Kidney epithelial cell (primary cell): ENCODE data around the gene IZUMO4. TPM values are rescaled to one million over a fixed set of nuclear protein-coding genes. Genes with fewer than 3 reads are reported as not detected.

ENCODE experiments used
- DNase-seq: peaks from one replicate; pipeline ENCODE4 v3.0.0-alpha.2; 2010; ENCODE audit warnings: low read depth
- H3K27me3 ChIP-seq: 2 replicates; pipeline ENCODE4 v1.6.0; 2011; ENCODE audit warnings: low read length; ENCODE audit not compliant: control insufficient read depth, insufficient read depth
- H3K36me3 ChIP-seq: 2 replicates; pipeline ENCODE4 v1.5.1; 2011; ENCODE audit warnings: low read length; ENCODE audit not compliant: control insufficient read depth, insufficient read depth
- H3K4me3 ChIP-seq: 2 replicates; pipeline ENCODE4 v1.5.1; 2011; ENCODE audit warnings: low read depth, mild to moderate bottlenecking, control low read depth, low read length
- total RNA-seq: library from RNA; depleted of rRNA; stranded (reverse); fragments of >200 nt; gene quantifications from 2 replicates; pipeline ENCODE4 v1.2.3, GENCODE V29; 2015
- TF ChIP-seq, protein P1 (sequence below): IDR thresholded peaks from 2 replicates; pipeline ENCODE4 v1.5.1; 2011; ENCODE audit warnings: mild to moderate bottlenecking, moderate library complexity, low read length, control low read depth, inconsistent platforms; ENCODE audit not compliant: insufficient read depth, poor library complexity, severe bottlenecking

Gene IZUMO4
- total RNA-seq, 1 donor from 2014 or later: 3.8 TPM

DNA sequence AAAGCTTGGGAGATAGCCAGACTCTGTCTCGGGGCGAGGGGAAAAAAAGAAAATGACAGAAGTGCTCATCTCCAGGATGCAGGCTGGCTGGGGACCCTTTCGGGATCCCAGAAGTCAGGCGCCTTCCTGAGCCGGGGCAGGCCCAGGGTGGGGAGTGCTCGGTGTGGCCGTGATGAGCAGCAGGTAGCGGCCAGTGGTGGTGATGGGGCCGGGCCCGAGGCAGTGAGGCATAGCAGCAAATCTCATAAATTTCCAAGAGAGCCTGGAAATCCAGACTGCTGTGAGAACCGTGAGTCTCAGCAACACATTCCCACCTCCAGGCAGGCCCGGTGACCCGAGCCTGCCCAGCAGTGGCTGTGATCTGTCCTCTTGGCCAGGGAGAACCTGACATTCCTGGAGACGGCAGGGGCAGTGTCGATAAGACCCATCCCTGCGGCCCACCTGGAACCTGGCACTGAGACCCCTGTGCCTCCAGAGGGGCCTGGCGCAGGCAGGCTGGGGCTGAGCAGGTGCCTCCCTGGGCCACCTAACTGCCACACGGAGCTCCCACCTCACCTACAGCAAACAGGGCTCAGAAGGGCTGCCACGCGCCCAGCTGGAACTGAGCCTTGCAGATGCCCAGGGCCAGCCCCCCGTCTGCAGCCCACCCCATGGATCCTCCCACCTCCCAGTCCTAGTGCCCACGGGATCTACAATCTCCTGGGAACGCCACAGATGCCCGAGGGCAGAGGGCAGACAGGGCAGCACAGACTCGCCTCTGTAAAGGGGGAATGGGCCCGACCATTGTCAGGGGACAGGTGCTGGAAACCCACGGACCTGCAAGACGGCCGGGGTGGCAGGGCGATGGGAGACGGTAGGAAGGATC is 23.4 kb downstream of the IZUMO4 start:
- Histone ChIP-seq H3K36me3 (peaks cover 4% of the 10 kb centered on the region), H3K27me3 (no peaks in the 10 kb centered on the region), H3K4me3 (no peak overlapping the region)
- TF ChIP-seq, protein P1, sequence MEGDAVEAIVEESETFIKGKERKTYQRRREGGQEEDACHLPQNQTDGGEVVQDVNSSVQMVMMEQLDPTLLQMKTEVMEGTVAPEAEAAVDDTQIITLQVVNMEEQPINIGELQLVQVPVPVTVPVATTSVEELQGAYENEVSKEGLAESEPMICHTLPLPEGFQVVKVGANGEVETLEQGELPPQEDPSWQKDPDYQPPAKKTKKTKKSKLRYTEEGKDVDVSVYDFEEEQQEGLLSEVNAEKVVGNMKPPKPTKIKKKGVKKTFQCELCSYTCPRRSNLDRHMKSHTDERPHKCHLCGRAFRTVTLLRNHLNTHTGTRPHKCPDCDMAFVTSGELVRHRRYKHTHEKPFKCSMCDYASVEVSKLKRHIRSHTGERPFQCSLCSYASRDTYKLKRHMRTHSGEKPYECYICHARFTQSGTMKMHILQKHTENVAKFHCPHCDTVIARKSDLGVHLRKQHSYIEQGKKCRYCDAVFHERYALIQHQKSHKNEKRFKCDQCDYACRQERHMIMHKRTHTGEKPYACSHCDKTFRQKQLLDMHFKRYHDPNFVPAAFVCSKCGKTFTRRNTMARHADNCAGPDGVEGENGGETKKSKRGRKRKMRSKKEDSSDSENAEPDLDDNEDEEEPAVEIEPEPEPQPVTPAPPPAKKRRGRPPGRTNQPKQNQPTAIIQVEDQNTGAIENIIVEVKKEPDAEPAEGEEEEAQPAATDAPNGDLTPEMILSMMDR: no peak
- no peak for DNase-seq

GRCh38 chr19:2120821-2121220 is 24.1 kb downstream of the IZUMO4 start:
- H3K36me3 ChIP-seq: peaks cover 4% of the 10 kb centered on the region
- H3K27me3 ChIP-seq: no peaks in the 10 kb centered on the region
- H3K4me3 ChIP-seq: no peak overlapping the region
- TF ChIP-seq, protein P1: no peak
- no peak for DNase-seq

DNA sequence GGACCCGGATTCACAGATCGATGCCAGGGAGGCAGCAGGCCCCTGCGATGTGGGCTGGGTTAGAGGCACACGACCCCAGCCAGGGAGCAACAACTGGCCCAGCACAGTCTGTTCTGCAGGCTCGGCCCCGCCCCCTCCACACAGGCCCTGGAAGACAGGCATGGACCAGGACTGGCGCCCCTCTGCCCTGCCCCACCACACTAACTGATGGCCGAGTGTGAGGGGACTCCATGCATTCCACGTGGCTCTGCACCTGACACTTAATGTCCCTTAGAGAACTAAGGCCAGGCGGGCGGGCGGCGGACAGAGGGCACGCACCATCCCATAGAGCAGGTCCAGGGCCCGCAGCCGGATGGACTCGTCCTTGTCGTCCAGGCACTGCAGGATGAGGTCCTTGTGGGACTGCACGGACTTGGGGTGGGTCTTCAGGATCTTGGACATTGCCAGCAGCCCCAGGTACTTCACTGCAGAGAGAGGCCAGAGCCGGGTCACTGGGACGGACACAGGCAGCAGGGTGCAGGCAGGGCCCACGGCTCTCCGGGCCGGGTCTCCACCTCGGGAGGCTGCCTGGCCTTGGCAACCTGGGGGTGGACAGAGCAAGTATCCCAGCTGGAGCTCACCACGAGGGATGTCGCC is 24.8 kb downstream of the IZUMO4 start:
- H3K36me3 ChIP-seq: peaks cover 5% of the 10 kb centered on the region
- TF ChIP-seq, protein P1: no peak
- no peak overlapping the region for H3K4me3 ChIP-seq
- no peaks in the 10 kb centered on the region for H3K27me3 ChIP-seq
- DNase-seq: no peak

DNA sequence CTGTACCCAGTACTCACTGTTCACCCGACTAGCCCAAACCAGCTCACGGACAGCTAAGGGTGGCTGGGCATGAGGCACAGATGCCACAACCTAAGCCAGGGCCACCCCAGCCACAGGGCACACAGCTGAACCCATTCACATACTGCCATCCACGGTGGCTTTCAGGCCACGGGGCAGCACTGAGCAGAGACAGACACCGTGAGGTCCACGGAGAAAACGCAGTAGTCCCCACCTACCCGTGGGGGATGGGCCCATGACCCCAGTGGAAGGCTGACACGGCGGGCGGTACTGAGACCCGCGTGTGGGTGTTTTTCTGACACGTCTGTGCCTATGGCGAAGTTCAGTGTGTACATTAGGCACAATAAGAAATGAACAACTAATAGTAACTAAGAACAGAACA is 25.5 kb downstream of the IZUMO4 start:
- DNase-seq: no peak
- no peaks in the 10 kb centered on the region for H3K27me3 ChIP-seq
- H3K36me3 ChIP-seq: peaks cover 5% of the 10 kb centered on the region
- H3K4me3 ChIP-seq: no peak overlapping the region
- TF ChIP-seq, protein P1: no peak

DNA sequence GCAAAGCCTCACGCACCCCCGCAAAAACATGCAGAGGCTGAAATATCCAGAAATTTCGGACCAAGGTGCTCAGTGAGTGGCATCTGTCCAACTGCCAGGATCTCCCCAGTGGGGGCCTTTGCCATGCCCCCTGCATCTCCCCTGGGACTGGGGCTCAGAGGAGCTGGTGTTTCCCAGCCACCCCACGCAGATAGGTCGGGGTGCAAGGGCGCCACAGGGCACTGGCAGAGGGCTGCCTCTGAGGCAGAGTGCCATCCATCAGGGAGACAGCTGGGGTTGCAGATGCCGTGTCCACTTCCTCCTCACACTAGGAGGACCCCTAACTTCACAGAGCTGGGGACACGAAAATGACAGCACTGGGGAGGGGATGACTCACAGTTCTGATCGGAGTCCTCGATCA is 26.3 kb downstream of the IZUMO4 start:
- peaks cover 5% of the 10 kb centered on the region for H3K36me3 ChIP-seq
- DNase-seq: no peak

More for the DNA sequence above, 26.3 kb downstream of the IZUMO4 start:
- Histone ChIP-seq H3K4me3 (no peak overlapping the region), H3K27me3 (no peaks in the 10 kb centered on the region)
- TF ChIP-seq, protein P1: no peak
